ENCODE results near the gene SOHLH1.
"Not testable (repeated sequence)": the region's sequence is repeated elsewhere in the genome, so short reads cannot be mapped to it uniquely, and the experiment has no call there.

Gene SOHLH1

DNA sequence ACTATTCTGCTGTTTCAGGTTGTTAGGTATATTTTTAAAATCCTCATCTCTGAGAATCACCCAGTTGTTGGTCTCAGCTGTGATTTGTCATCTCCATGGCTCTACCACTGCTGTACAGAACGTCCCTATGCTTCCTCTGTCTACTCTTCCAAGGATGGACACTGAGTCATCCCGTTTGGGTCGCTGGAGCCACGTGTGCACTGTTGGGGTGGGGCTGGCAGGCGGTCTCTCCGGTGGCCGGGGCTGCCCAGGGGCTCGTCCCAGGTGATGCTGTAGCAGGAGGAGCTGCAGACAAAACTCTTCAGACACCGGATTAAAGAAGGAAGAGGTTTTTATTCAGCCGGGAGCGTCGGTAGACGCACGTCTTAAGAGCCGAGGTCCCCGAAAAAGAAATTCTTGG is 19.2 kb downstream of the SOHLH1 start:
- H3K4me3 ChIP-seq (ENCODE audit: low read depth, low read length): no peak overlapping the region

DNA sequence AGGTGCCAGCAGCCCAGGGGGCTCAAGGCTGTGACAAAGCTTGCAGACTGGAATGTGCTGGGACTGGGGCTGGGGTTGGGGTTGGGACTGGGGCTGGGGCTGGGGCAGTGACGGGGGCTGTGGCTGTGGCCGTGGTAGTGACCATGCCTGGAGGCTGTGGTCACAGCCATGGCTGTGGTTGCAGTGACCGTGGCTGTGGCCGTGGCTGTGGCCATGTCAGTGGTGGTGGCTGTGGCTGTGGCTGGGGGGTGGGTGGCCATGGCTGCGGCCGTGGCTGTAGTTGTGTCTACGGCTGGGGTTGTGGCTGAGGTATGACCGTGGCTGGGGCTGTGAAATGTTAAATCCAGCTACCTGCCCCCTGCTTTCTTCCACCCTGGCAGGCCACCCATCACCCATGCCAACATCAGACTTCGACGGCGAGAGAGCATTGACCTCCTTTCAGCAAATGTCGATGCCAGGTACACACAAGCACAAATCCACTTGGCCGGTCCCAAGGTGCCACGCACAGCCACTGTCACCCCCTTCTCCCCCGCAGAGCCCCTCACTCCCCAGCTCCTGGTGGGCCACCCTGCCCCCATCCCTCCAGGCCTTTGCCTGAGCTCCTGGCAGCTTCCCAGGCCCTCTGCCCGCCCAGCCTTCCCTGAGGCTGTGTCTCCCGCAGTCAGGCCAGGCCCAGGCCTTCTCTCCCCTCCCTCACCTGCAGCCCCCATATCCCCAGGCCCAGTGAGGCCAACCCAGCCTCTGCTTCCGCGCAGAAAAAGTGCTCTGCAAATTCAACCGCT is 20.9 kb downstream of the SOHLH1 start:
- no peak overlapping the region for H3K4me3 ChIP-seq (ENCODE audit: low read depth, low read length)

DNA sequence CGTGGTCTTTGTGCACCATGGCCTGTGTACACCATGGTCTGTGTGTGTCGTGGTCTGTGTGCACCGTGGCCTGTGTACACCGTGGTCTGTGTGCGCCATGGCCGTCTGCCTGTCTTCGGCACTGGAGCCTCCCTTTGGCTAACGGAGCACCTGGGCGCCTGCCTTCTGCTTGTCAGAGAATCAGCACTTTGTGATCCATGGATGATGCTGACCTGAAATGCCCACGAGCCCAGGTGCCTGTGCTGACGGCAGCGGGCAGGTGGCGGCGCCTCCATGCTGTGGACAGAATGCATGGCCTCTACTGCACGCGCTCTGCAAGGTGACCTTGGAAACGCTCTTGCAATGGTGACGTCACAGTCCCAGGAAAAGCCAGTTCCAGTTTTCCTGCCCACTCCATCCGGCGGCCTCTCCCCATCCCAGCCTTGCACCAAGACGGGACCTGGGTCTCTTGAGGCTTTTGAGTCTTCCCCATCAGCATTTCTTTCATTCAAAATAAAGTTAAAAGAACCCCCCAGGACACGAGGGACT is 21.6 kb downstream of the SOHLH1 start:
- H3K4me3 ChIP-seq (ENCODE audit: low read depth, low read length): no peak overlapping the region

DNA sequence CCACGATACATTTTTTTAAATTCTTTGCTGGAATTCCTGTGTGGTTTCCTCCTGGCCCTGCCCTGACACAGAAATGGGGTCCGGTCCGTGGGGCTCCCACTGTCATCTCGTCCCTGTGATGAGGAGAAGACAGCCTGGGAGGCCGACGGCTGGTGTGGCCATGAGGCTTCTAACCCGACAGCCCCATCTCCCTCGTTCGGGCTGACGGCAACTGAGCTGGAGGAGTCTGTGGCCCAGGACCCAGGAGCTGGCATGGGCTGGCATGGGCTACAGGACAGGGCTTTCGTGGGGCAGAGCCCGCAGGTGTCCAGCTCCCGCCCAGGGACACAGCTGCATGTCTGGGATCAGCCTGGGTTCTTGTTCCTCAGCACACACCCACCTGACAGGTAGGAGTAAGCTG is 22.4 kb downstream of the SOHLH1 start:
- no peak overlapping the region for H3K4me3 ChIP-seq (ENCODE audit: low read depth, low read length)

DNA sequence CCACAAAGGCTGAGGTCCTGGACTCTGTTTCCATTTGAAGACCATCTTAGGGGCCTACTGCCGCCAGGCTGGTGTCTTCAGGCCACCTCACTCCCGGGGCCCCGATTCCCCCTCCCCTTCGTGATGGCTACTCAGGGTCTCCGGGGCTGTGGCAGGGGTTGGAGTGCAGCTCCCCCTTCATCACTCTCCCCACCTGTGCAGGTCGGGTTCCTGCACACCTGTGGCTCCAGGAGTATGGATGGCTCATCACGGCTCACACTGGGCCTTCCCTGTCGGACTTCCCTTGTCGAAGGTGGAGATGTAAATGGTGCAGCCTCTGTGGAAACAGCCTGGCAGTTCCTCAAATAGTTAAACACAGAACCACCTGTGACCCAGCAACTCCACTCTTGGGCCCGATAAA is 24.3 kb downstream of the SOHLH1 start:
- H3K4me3 ChIP-seq (ENCODE audit: low read depth, low read length): no peak overlapping the region

DNA sequence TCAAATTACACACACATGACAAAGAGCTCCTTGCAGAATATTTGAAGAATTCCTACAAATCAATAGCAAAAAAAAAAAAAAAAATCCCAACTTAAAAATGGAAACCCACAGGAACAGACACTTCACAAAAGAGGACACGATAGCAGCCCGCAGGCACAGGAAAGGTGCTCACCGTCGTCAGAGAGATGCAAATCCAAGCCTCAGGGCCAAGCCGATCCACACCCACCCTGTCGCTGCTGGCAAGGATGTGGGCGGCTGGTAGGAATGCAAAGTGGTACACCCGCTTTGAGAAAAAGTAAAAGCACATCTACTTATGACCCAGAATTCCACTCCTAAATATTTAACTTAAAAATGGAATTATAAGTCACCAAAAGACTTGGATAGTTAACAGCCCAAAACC is 25.3 kb downstream of the SOHLH1 start:
- H3K4me3 ChIP-seq (ENCODE audit: low read depth, low read length): no peak overlapping the region

DNA sequence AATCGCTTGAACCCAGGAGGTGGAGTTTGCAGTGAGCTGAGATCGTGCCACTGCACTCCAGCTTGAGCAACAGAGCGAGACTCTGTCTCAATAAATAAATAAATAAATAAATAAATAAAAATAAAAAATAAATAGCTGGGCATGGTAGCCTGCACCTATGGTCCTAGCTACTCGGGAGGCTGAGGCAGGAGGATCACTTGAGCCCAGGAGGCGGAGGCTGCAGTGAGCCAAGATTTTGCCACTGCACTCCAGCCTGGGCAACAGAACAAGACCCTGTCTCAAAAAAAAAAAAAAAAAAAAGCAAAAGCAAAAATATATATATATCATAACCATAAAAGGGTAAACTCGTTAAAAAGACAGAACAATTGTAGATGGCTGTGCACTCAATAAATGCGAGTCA is 26.5 kb downstream of the SOHLH1 start:
- H3K4me3 ChIP-seq (ENCODE audit: low read depth, low read length): not testable (repeated sequence)

DNA sequence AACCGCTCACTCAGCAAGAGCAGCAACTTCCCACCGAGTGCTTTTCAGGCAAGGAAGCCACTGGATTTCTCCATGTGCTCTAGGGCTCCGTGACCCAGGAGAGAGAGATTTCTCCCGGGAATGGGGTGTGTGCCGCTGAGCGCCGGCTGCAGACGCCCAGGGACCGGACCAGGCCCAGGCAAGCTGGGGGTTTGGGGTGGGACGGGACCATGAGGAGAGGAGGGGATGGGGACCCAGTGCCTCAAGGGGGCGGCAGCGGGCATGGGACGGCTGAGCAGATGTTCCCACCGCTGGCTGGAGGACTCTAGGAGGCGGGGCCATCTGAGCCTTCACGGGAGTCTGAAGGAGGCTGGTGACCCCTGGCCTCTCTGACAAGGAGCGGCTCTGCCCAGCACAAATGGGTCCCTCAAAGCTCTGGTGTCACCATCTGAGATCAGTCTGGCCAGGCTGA is 27.7 kb downstream of the SOHLH1 start:
- no peak overlapping the region for H3K4me3 ChIP-seq (ENCODE audit: low read depth, low read length)

DNA sequence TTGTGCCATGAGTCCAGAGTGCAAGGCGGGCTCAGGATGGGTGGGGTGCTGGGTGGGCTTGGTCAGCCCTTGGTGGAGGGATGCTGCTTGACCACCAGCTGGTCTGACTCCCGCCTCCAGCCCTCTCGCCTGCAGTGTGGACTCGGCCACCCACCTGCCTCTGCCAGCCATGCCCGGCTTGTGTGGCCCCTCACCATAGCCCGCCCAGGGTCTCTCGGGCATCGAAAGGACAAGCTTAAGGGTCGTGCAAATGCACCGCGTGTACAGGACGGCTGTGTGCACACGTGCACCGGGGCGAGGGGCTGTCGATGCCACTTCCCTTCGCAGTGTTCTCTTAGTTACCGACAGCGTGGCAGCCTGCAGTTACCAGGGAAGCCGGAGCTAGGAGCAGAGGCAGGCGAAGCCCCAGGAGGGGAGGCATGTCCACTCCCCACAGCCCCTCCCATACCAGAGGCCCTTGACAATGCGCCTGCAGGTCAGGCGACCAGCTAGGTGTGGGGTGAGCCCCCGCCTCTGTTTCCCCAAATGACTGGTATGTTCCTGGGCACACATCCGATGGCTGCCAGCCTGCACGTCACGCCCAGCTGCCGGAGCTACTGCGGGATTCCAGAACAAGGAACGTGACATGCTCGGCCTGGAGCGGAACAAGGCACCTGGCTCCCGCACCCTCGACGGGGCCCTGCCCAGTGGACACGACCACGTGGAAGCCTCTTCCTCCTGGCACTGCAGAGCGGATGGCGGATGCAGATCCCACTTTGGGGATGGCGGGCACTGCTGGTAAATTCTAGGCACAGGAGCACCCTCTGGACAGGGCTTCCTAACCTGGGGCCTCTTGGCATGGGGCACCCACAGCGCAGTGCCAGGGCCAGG is 28.3 kb downstream of the SOHLH1 start:
- no peak overlapping the region for H3K4me3 ChIP-seq (ENCODE audit: low read depth, low read length)

DNA sequence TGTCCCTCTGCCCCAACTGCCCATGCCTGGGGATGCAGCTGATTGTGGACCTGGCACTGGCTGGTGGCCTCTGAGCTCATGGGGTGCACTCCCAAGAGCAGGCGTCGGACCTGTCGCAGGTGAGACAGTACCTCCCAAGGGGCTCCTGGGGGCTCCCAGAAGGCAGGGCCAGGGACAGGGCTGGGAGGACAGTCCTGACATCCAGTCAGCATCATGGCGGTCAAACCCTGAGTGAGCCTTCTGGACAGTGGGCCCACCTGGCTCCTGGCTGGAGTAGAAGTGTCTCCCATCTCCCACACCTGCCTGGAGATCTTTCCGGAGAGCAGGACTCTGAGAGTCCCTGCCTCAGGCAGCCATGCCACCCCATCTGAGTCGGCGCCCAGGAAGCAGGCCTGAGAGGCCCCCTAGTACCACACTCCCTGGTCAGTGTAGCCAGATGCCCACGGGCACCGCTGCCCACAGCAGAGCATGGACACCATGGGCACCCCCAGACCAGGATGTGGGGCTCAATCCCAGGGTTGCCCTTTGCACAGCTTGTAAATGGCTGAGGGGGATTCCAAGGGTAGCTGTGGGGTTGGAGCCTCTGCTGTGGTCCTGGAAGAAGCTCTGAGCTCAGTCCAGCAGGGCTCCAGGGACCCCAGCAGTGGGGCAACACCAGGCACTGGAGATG is 29.5 kb downstream of the SOHLH1 start:
- no peak overlapping the region for H3K4me3 ChIP-seq (ENCODE audit: low read depth, low read length)

DNA sequence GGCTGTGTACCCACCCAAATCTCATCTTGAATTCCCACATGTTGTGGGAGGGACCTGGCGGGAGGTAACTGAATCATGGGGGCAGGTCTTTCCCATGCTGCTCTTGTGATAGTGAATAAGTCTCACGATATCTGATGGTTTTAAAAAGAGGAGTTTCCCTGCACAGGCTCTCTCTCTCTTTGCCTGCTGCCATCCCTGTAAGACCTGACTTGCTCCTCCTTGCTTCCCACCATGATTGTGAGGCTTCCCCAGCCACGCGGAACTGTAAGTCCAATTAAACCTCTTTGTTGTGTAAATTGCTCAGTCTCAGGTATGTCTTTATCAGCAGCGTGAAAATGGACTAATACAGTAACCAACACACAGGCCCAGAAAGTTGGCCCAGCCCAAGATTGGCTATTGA is 30.3 kb downstream of the SOHLH1 start:
- not testable (repeated sequence) for H3K4me3 ChIP-seq (ENCODE audit: low read depth, low read length)

DNA sequence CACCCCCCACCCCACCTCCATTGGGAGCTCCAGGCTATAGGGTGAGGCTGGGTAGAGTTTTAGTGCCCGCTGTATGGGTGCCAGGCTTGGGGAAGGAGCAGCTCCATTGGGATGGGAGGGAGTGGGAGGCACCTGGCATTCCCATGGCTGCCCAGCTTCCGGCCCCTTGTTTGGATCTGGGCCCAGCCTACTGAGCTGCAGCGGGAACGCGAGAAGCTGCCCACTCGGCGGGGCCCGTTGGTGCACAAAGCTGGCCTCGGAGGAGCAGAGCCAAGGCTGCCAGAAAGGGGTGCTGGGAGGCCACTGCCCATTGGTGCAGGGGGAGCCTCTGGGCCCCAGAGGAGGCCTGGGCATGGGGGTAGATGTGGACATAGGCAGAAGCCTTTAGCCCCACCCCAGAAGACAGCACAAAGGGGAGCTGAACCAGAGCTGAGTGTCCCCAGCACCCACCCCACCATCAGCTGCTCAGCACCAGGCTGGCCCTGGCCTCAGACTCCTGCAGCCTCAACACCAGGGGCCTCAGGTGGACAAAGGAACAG is 31.7 kb downstream of the SOHLH1 start:
- no peak overlapping the region for H3K4me3 ChIP-seq (ENCODE audit: low read depth, low read length)

DNA sequence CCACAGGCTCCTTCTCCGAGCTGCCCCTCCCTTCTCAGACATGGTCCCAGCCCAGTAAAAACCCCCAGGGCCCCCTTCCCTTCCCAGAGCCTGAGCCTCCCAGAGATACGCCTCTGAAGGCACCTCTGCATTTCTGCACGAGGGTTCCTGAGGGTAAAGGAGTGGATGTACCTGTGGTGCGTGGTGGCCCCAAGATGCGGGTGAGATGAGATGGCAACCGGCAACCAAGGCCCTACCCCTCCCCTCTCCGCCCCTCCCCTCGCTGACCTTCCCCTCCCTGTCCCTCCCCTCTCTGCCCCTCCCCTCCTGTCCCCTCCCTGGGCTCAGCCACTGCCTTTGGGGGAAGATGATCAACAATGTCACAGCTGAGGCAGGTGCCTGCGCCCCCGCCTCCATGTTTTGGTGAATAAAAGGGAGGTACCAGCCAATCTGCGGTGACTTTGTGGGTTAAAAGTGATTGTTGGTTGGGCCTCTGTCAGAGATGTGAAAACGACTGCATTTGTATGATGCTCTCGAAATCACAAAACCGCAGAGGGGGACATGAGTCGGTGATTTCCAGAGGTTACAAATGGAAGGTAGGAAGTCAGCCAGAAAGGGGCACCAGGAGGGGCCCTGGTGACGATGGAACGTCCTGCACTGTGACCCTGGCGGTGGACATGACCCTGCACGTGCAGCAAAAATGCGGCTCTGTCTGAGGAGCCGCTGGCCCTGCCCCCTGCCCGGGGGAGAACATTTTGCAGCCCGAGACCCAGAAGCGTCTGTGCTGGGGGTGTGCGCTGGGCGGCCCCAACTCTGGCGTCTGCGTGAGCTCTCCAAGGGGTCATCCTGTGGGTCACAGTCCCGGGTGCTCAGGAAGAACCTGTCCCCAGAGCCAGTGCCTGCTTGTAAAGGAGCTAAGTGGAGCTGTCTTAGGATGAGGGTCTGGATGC is 32.5 kb downstream of the SOHLH1 start:
- H3K4me3 ChIP-seq (ENCODE audit: low read depth, low read length): no peak overlapping the region

DNA sequence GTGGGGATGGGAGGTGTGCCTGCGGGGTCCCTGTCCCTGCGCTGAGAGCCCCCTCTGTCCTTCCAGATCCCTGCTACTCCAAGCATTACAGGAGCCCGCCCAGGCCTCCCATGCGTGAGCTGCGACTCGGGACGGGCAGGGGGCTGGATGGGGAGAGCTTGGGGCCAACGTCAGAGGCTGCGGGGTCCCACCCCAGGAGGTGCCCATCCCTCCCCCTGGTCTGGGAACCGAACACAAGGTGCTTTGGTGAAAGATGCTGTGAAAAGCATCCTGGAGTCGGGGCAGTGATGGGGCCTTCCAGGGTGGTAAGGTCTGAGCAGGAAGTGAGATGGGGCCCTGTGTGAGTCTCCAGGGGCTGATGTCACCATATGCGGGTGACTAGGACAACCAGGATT is 33.5 kb downstream of the SOHLH1 start:
- H3K4me3 ChIP-seq (ENCODE audit: low read depth, low read length): no peak overlapping the region

DNA sequence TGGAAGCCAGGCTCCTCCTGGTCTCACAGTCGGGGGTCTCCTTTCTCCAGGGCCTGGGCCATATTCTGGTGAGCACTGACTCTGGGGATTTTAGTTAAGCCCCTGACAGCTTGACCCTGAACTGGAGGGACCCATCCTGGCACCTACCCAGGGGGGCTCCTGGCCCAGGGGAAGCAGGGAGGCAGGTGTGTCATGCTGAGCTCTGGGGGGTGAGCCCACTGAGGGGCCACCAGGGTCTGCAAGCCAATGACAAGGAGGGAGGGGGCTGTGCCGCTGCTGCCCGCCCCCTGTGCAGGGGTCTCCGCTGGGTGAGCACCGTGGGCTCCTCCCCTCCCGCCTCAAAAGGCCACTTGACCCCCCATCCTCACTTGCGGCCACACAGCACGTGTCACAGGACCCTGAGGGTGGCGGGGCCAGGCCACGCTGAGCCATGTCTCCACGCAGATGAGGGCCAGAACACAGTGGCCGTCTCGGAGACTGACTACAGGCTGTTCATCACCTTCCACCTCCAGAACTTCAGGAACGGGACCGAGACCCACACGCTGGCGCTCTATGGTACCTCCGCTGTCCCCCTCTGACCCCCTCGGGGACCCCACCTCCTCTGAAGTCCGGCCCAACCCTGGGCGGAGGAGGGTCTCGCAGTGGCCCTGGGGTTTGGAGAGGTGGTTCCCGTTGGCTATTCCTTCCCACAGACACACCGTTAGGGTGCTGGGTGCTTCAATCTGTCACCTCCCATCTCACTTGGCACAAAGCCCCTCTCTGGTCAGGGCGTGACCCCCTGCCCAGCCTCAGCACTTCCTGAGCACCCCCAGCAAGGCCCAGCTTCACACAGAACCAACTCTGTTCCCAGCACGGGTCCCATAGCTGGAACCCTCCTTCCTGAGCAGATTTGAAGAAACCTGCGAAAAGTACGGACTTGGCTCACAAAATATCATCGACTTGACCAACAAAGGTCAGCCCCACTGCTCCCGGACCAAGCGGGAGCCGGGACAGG is 34.2 kb downstream of the SOHLH1 start:
- H3K4me3 ChIP-seq (ENCODE audit: low read depth, low read length): no peak overlapping the region

DNA sequence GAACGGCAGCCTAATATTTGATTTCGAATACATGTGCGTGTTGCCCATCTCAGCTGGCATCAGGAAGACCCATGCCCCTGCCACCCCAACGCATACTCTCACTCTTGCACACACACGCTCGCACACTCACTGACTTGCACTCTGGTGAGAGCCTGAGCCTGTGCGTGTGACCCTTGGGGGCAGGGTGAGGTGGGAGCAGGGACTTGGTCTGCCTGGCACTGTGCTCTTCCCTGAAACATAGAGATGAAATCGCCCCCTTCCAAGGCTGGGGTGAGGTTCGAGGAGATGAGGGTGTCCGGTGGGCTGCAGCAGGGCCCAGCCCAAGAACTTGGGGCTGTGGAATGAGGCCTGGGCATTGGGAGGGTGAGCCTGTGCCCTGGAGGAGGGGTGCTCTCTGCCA is 35.0 kb downstream of the SOHLH1 start:
- no peak overlapping the region for H3K4me3 ChIP-seq (ENCODE audit: low read depth, low read length)

DNA sequence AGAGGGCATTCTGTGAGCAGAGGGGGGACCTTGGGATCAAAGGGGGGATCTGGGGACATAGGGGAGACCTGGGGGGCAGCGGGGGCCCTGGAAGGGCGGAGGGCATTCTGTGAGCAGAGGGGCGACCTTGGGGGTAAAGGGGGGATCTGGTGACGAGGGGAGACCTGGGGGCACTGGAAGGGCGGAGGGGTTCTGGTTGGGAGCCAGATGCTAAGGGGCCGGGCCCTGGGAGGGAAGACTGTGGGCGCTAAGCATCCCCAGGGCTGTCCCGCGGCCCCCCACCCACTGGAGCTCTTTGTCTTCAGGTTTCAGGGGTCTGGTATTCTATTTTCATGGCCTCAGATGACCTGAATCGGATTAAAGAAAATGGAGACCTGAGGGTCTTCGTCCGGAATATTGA is 35.4 kb downstream of the SOHLH1 start:
- H3K4me3 ChIP-seq (ENCODE audit: low read depth, low read length): no peak overlapping the region

DNA sequence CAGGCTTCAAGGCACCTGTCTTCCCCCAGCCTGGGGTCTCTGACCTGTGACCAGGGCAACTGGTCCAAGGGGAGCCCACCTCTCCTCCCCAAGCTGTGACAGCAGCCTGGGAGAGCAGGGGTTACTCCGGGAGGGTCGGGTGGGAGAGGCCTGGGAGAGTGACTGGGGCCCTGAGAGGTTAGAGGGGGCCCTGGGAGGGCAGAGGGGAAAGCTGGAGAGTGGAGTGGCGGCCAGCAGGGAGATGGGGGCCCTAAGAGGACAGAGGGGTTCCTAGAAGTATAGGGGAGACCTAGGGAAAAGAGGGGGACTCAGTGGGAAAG is 35.9 kb downstream of the SOHLH1 start:
- no peak overlapping the region for H3K4me3 ChIP-seq (ENCODE audit: low read depth, low read length)

Measured in iPS-11a (cell line).